Ishikawa (cell line): ENCODE measurements around the gene KLHDC4.

ENCODE experiments used
- CEBPB ChIP-seq: IDR thresholded peaks from 2 replicates; pipeline ENCODE4 v1.6.1; 2012
- EGR1 ChIP-seq: IDR thresholded peaks from 2 replicates; pipeline ENCODE4 v1.6.1; 2012
- FOXM1 ChIP-seq: IDR thresholded peaks from 2 replicates; pipeline ENCODE4 v1.6.1; 2012; ENCODE audit warnings: low read depth, borderline replicate concordance
- MAX ChIP-seq: IDR thresholded peaks from 2 replicates; pipeline ENCODE4 v1.6.1; 2012
- NFIC ChIP-seq: IDR thresholded peaks from 2 replicates; pipeline ENCODE4 v1.6.1; 2012
- REST ChIP-seq: IDR thresholded peaks from 2 replicates; pipeline ENCODE4 v1.6.1; 2012; ENCODE audit warnings: low read depth, mild to moderate bottlenecking
- TAF1 ChIP-seq: IDR thresholded peaks from 2 replicates; pipeline ENCODE4 v1.6.1; 2012; ENCODE audit warnings: low read depth, mild to moderate bottlenecking
- TCF12 ChIP-seq: IDR thresholded peaks from 2 replicates; pipeline ENCODE4 v1.6.1; 2012; ENCODE audit warnings: low read depth
- TEAD4 ChIP-seq: IDR thresholded peaks from 2 replicates; pipeline ENCODE4 v1.6.1; 2012
- YY1 ChIP-seq: IDR thresholded peaks from 2 replicates; pipeline ENCODE4 v1.6.1; 2012; ENCODE audit warnings: low read depth

- TF ChIP-seq TEAD4 (no peak), TAF1 (no peak), EGR1 (no peak), TCF12 (no peak), MAX (no peak), CEBPB (no peak), FOXM1 (no peak), REST (no peak), YY1 (no peak), NFIC (no peak)
These were observed 25.8 kb upstream of the KLHDC4 start for GRCh38 chr16:87791295-87792204.
